HG03439 (cell line): ENCODE data around the gene VPS39.
"Not testable (repeated sequence)": the region's sequence is repeated elsewhere in the genome, so short reads cannot be mapped to it uniquely, and the experiment has no call there.

Source experiments
- ATAC-seq: cut with Tn5 transposase; IDR thresholded peaks from one replicate; pipeline ENCODE4 v1.9.1; 2021; ENCODE audit warnings: mild to moderate bottlenecking, moderate library complexity; ENCODE audit not compliant: unreplicated experiment

The VPS39 gene

DNA sequence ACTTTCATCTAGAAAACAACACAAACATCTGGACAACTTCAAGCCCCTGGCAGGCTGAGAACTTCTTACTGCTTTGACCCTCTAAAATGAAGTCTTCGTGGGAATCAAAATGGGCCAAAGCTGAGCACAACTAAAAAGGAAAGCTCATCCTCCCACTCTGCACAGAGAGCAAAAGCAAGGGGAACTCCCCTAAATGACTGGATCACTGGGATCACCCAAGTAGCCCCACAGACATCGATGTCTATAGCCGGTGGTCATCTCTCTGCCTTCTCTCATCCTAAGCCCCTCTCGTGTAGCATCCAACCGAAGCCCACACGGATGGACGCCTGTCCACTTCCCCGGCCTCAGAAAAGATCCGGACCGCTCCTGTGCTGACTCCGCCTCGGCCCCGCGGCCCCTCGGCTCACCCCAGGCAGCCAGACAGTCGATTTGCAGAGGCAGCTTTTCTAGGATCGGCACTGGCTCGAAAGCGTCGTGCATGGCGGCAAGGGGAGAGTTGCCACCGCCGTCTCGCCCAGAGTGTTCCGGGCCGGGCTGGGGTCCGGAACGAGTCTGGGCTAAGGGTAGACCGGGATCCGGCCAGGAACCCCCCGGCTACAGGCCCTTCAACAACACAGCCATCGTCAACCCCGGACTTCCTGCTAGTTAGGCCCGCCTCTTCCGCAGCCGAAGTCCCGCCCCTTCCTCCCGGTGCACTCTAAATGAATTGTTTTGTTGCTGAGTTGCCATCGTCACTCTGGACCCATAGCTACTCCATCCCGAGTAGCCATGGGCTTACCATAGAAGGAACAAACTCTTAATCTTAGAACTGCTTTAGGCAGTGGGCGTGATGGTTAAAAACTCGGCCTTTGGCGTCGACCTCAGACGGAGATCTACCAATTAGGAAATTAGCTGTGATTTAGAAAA is at the start of gene VPS39:
VPS39 (minus strand) TSS at position 631 of the 906 bp plus-strand sequence; CDS start at position 480, 151 bp downstream.
- peak; percentile 92 for ATAC-seq

DNA sequence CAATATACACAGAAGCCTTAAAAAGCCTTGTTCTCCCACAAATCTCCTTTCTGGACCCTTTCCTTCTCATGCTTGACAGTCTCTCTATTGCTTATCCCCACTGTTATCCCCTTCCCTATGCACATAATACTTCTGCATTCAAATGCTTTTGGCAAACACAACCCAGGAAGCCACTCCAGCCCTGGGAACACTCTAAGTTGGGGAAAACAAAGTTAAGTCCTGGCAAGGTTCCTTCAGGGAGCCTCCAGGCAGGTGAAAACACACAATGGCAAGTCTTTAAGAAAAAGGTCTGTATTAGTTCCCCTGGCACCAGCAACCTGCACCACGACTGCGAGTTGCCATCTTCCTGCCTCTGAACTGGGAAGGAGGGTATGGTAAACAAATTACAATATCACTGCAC is 45.2 kb upstream of the VPS39 start:
- no peak for ATAC-seq

- ATAC-seq, result no peak
These were observed 32.7 kb upstream of the VPS39 start for GRCh38 chr15:42240823-42241222.

DNA sequence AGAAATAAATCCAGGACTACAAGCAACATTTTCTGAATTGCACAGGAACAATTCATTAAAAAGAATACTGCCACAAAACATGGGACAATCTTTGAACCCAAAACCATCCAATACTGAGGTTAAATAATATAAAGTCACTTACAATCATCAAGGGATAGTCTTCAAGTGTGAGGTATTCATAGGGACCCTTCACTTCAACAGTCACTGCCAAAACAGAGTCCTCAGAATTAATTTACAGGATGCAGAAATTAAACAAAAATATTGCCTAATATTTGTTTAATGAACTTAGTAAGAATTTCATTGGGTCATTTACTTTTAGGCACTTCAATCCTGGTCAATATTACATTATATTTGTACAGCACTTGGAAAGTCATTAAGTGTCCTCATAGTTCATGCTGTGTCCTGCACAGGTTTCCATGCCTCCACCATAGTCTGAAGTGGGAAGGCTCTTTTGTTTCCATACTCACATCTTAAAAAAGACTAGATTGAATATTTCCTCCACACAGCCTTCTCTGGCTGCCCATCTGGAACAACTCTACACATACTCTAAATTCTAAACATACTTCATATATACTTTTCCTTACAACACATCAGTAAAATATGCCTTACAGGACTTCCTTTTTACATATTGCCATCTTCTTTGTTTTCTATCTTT is 31.6 kb upstream of the VPS39 start:
- no peak for ATAC-seq

GRCh38 chr15:42233107-42233506 is 25.0 kb upstream of the VPS39 start:
- ATAC-seq, result no peak

GRCh38 chr15:42232606-42233005 is 24.5 kb upstream of the VPS39 start:
- ATAC-seq, result no peak

- no peak for ATAC-seq
These were observed 23.0 kb upstream of the VPS39 start for GRCh38 chr15:42231088-42231487.

DNA sequence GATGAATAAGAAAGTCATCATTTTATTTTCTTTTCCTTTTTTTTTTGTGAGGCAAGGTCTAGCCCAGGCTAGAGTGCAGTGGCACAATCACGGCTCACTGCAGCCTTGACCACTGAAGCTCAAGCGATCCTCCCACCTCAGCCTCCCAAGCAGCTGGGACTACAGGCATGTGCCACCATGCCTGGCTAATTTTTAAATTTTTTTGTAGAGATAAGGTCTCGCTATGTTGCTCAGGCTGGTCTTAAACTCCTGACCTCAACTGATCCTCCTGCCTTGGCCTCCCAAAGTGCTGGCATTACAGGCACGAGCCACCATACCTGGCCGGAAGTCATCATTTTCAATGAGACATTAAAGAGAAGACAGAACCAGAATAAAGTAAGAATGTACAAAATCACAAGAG is 20.9 kb upstream of the VPS39 start:
- not testable (repeated sequence) for ATAC-seq

DNA sequence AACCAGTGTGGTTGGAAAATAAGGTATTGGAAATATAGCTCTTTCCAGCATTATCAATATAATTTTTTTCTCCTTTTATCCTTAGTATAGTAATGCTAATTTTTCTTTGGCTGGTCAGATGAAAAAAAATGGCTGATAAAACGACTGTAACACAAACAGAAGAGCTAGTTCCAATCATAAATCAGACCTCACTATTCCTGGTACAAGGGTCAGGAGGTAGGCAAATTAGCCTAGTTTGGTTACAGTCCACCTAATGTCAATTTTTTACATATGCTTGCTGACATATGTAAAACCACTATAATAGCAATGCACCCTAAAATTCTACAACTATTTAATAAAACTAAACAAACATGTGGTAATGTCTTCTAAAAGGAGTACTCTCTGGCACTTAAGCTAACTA is 19.9 kb upstream of the VPS39 start:
- ATAC-seq, result no peak

DNA sequence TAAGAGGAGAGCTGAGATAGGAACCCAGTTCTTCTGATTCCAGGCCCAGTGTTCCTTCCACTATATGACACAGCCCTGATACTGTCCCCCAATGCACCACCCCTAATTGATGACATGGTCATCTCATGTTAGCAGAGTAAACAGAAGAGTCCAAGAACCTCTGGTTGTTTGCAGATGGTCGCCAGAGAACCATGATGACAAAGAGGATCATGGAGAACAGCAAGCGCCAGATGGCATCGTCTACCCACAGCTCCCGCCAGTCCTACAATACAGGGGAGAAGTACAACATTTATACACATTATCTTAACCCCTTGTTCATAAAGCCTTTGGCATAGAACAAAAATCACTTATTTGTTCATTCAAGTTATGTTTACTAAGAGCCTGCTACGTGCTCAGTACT is 18.5 kb upstream of the VPS39 start:
- ATAC-seq, result no peak

GRCh38 chr15:42220216-42220615 is 12.1 kb upstream of the VPS39 start:
- ATAC-seq, result no peak

GRCh38 chr15:42218953-42219592 is 11.0 kb upstream of the VPS39 start:
- ATAC-seq, result no peak

- ATAC-seq, result no peak
These were observed 9.5 kb upstream of the VPS39 start for GRCh38 chr15:42217568-42217967.

DNA sequence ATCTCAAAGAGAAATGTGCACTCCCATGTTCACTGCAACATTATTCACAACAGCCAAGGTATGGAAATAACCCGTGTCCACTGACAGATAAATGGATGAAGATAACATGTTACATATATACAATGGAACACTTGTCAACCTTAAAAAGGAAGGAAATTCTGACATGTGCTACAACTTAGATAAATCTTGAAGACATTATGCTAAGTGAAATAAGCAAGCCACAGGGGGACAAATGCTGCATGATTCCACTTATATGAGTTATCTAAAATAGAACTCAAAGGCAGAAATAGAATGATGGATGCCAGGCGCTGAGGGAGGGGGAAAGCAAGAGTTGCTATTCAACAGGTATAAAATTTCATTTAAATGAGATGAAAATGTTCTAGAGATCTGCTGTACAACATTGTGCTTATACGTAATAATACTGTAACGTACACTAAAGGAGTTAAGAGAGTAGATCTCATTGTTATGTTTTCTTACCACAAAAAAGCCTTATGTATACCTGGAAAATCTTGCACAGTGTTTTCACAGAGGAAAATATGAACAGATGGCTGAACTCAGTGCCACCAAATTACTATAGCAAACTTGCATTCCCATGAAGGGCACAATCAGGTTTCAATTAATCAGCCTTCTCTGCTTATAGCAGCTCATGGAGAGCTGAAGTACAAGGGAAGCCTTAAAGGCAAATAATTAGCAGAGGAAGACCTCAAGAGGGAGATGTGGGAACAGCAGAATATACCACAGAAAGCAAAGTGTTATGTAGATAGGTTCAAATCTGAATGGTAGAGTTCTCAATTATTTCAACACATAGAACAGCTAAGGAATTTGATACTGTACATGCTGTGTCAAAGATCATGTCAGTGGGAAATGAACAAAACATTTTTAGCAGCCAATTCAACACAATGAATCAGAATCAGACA is 8.1 kb upstream of the VPS39 start:
- no peak for ATAC-seq

DNA sequence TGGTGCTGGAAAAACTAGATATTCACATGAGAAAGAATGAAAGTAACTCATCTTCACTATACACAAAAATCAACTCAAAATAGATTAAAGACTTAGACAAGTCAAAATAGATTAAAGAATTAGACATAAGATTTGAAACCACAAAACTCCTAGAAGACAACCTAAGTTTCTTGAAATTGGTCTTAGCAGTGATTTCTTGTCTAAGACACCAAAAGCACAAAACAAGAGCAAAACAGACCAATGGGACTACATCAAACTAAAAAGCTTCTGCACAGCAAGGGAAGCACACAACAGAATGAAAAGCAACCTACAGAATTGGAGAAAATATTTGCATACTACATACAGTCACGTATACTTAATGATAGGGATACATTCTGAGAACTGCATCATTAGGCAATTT is 6.5 kb upstream of the VPS39 start:
- no peak for ATAC-seq

DNA sequence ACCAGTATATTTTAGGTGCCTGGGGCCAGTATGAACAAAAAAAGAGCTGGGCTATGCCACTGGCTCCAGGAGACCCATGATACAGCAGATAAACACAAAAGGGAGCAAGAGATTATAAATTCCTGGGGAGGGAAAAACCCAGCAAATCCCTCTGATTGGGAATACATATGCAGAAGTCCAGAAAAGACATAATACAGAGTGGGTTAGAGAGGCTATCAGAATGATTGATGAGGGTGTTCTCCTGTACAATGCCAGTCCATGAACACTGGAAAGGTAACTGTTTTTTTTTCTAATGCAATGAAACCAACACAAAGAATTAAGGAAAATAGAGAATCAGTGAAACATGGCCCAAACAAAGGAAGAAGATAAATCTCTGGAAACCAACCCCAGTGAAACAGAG is 5.4 kb upstream of the VPS39 start:
- ATAC-seq, result no peak

- no peak for ATAC-seq
These were observed 2.6 kb upstream of the VPS39 start for GRCh38 chr15:42210696-42211095.

DNA sequence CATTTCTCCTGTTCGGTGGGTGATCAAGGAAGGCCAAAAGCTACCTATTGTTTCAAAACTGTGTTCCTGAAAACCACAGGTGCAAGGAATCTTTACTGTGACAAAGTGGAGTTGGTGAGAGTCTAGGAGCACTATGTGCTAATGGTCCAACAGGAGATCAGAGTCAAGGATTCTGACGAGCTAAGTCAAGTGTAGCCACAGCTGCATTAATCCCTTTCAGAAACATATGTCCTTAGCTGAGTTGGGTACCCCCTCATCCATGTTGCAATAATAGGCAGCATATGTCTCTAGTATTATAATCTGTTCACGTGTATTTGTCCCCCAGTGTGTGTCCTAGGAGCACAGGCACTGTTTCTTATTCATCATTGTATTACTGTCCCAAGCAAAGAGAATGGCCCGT is 1.7 kb downstream of the VPS39 start:
- no peak for ATAC-seq

DNA sequence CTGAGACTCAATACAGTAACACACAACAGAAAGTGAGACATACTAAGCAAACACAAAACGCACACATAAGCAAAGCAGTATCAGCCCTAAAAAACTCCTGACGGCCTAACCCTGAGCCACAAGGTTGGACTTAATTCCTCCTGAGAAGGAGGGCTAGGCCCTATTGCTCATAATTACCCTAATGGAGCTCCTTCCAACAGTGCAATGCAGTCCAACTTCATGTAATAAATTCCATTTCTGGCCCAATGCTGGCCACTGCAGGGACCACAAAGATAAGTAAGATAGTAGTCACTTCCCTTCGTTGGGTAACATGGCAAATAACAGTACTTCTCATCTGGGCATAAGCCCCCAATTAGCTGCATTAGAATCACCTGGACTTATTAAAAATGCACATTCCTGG is 4.2 kb downstream of the VPS39 start:
- no peak for ATAC-seq

GRCh38 chr15:42202653-42203052 is 5.5 kb downstream of the VPS39 start:
- no peak for ATAC-seq

- ATAC-seq, result no peak
These were observed 6.3 kb downstream of the VPS39 start for GRCh38 chr15:42201801-42202200.
